ENCODE data around the gene MGAT4B.
A peak's percentile ranks its signal among the peaks of the same experiment; 100 is the strongest.

DNA sequence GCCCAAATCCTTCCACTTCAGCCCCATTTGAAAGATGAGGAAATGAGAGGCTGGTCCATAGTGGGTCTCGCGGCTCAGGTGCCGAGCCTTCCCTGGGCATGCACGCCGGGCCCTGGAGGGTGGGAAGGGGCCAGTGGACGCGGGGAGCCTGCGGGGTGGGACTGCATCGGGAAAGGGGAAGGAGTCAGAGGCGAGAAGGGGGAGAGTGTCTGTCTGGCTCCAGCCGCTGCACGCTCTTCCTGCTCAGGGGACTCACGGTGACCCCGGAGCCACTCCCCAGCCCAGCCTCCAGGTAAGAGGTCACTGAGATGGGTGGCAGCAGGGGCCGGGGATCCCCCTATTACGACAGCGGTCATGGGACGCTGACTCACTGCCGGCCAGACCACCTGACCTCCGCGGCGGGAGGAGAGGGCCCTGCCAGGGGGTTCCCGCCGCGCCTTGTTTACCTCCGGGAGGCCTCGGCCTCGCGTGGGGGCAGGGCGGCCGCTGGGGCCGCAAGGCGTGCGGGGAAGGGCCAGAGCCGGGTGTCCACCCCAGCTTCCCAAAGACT, 12.2 kb upstream of the MGAT4B start:
- TF ChIP-seq CTCF (IDR thresholded peaks at IDR 0.05) (peak in 2 of 5 experiments; percentile 16 to 51), POLR2A (IDR thresholded peaks at IDR 0.05) (peak; percentile 34 to 75), EP300 (IDR thresholded peaks at IDR 0.05) (peak; percentile 99 to 100)

All from tibial nerve (tissue), 4 donors.